CD4-positive, alpha-beta T cell treated with Interleukin-10 for 1 hour (primary cell): ENCODE measurements around the gene PCSK6.

Experiments
- DNase-seq: peaks from one replicate; pipeline ENCODE4 v3.0.0-alpha.2; 2020

PCSK6 gene

GRCh38 chr15:101489599-101490407, at the start of gene PCSK6:
TSS of gene PCSK6 (minus strand) at chr15:101489707. CDS start at chr15:101489670, 37 bp downstream.
- DNase-seq: no peak

- no peak for DNase-seq
Observed at GRCh38 chr15:101538996-101539395, 49.5 kb upstream of the PCSK6 start.

GRCh38 chr15:101538177-101538576, 48.7 kb upstream of the PCSK6 start:
- no peak for DNase-seq

GRCh38 chr15:101537483-101538080, 48.1 kb upstream of the PCSK6 start:
- DNase-seq: no peak

- DNase-seq: no peak
Observed at GRCh38 chr15:101536875-101537405, 47.4 kb upstream of the PCSK6 start.

- DNase-seq: no peak
Observed at GRCh38 chr15:101536166-101536874, 46.8 kb upstream of the PCSK6 start.

GRCh38 chr15:101535170-101535902, 45.8 kb upstream of the PCSK6 start:
- DNase-seq: no peak

- DNase-seq: no peak
Observed at GRCh38 chr15:101534376-101534970, 45.0 kb upstream of the PCSK6 start.

GRCh38 chr15:101533371-101534140, 44.0 kb upstream of the PCSK6 start:
- DNase-seq: no peak

- no peak for DNase-seq
Observed at GRCh38 chr15:101532865-101533264, 43.4 kb upstream of the PCSK6 start.

GRCh38 chr15:101531170-101531569, 41.7 kb upstream of the PCSK6 start:
- no peak for DNase-seq

- no peak for DNase-seq
Observed at GRCh38 chr15:101530224-101530958, 40.9 kb upstream of the PCSK6 start.

GRCh38 chr15:101528917-101529299, 39.4 kb upstream of the PCSK6 start:
- DNase-seq: no peak

- no peak for DNase-seq
Observed at GRCh38 chr15:101528108-101528916, 38.8 kb upstream of the PCSK6 start.

GRCh38 chr15:101526890-101527289, 37.4 kb upstream of the PCSK6 start:
- DNase-seq: no peak

- DNase-seq: no peak
Observed at GRCh38 chr15:101526442-101526841, 36.9 kb upstream of the PCSK6 start.

GRCh38 chr15:101526021-101526420, 36.5 kb upstream of the PCSK6 start:
- no peak for DNase-seq

GRCh38 chr15:101525087-101525669, 35.7 kb upstream of the PCSK6 start:
- no peak for DNase-seq

- no peak for DNase-seq
Observed at GRCh38 chr15:101523560-101523940, 34.0 kb upstream of the PCSK6 start.
